HG03025 (cell line): ENCODE measurements around the gene TOX2.
A peak's percentile ranks its signal among the peaks of the same experiment; 100 is the strongest.

Experiments
- ATAC-seq: cut with Tn5 transposase; IDR thresholded peaks from one replicate; pipeline ENCODE4 v1.9.1; 2021; ENCODE audit warnings: mild to moderate bottlenecking, moderate library complexity; ENCODE audit not compliant: unreplicated experiment, low FRiP score

The TOX2 gene

GRCh38 chr20:43938932-43939761 lies 24.5 kb downstream of the TOX2 start:
- ATAC-seq, result no peak

- no peak for ATAC-seq
These were observed 25.1 kb downstream of the TOX2 start for GRCh38 chr20:43939762-43940121.

- ATAC-seq, result no peak
These were observed 26.0 kb downstream of the TOX2 start for GRCh38 chr20:43940518-43941225.

GRCh38 chr20:43941476-43942200 lies 27.0 kb downstream of the TOX2 start:
- ATAC-seq, result no peak

- ATAC-seq, result no peak
These were observed 27.5 kb downstream of the TOX2 start for GRCh38 chr20:43942201-43942590.

GRCh38 chr20:43942667-43943285 lies 28.1 kb downstream of the TOX2 start:
- no peak for ATAC-seq

- no peak for ATAC-seq
These were observed 29.1 kb downstream of the TOX2 start for GRCh38 chr20:43943725-43944124.

GRCh38 chr20:43944653-43945235 lies 30.1 kb downstream of the TOX2 start:
- no peak for ATAC-seq

- no peak for ATAC-seq
These were observed 30.9 kb downstream of the TOX2 start for GRCh38 chr20:43945391-43946205.

- ATAC-seq, result no peak
These were observed 31.5 kb downstream of the TOX2 start for GRCh38 chr20:43946206-43946491.

- no peak for ATAC-seq
These were observed 32.1 kb downstream of the TOX2 start for GRCh38 chr20:43946659-43947315.

GRCh38 chr20:43947316-43947710 lies 32.7 kb downstream of the TOX2 start:
- no peak for ATAC-seq

- no peak for ATAC-seq
These were observed 33.8 kb downstream of the TOX2 start for GRCh38 chr20:43948455-43948854.

- no peak for ATAC-seq
These were observed 34.6 kb downstream of the TOX2 start for GRCh38 chr20:43949248-43949647.

- ATAC-seq, result peak; percentile 56
These were observed 35.3 kb downstream of the TOX2 start for GRCh38 chr20:43949741-43950618.

GRCh38 chr20:43953919-43954592 lies 39.4 kb downstream of the TOX2 start:
- no peak for ATAC-seq

GRCh38 chr20:43954704-43955061 lies 40.0 kb downstream of the TOX2 start:
- ATAC-seq, result no peak
